GM06990 (cell line): Measurements from ENCODE around the gene OLIG2.

ENCODE experiments used
- DNase-seq: peaks from one replicate; pipeline ENCODE4 v3.0.0-alpha.2; 2011; ENCODE audit not compliant: insufficient read length; ENCODE audit errors: extremely low read depth
- H3K27me3 ChIP-seq: replicated peaks from 2 replicates; pipeline ENCODE4 v1.6.0; 2011; ENCODE audit warnings: low read length; ENCODE audit not compliant: control insufficient read depth, insufficient read depth
- H3K36me3 ChIP-seq: 2 replicates; pipeline ENCODE4 v1.5.1; 2011; ENCODE audit warnings: low read length; ENCODE audit not compliant: control insufficient read depth, insufficient read depth
- H3K4me3 ChIP-seq: replicated peaks from 2 replicates; pipeline ENCODE4 v1.5.1; 2011; ENCODE audit warnings: low read depth, mild to moderate bottlenecking, control low read depth, low read length
- TF ChIP-seq, protein P1 (sequence below): IDR thresholded peaks from 2 replicates; pipeline ENCODE4 v1.5.1; 2011; ENCODE audit warnings: low read length, control low read depth, mild to moderate bottlenecking, inconsistent platforms; ENCODE audit not compliant: insufficient read depth, poor library complexity, severe bottlenecking

Gene OLIG2

DNA sequence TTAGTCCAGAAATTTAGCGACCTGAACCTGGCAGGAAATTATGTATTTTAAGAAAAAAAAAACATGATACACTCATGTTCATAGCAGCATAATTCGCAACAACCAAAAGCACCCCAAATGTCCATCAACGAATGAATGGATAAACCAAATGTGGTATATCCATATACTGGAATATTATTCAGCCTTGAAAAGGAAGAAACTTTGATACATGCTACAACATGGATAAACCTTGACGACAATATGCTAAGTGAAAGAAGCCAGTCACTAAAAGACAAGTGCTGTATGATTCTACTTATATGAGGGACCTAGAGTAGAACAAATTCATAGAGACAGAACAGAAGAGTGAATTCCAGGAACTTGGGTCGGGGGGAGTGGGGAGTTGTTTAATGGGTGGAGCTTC is 43.5 kb downstream of the OLIG2 start:
- Histone ChIP-seq H3K36me3 (no peaks in the 10 kb centered on the region), H3K4me3 (no peak overlapping the region), H3K27me3 (peaks cover 4% of the 10 kb centered on the region)
- TF ChIP-seq, protein P1, sequence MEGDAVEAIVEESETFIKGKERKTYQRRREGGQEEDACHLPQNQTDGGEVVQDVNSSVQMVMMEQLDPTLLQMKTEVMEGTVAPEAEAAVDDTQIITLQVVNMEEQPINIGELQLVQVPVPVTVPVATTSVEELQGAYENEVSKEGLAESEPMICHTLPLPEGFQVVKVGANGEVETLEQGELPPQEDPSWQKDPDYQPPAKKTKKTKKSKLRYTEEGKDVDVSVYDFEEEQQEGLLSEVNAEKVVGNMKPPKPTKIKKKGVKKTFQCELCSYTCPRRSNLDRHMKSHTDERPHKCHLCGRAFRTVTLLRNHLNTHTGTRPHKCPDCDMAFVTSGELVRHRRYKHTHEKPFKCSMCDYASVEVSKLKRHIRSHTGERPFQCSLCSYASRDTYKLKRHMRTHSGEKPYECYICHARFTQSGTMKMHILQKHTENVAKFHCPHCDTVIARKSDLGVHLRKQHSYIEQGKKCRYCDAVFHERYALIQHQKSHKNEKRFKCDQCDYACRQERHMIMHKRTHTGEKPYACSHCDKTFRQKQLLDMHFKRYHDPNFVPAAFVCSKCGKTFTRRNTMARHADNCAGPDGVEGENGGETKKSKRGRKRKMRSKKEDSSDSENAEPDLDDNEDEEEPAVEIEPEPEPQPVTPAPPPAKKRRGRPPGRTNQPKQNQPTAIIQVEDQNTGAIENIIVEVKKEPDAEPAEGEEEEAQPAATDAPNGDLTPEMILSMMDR: no peak
- no peak for DNase-seq

DNA sequence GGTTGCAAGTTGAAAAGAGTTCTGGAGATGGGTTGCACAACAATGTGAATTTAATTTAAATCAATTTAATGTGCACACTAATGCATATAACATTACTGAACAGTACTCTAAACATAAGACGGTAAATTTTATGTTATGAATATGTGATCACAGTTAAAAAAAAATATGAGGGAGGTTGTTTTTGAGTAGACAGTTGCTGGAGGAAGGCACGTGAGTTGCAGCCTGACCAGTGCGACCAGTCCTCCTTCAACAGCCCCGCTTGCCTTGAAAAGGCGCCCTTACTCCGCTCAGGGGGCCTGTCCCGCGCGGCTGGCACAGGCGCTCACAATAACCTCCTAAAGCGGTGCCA is 43.9 kb downstream of the OLIG2 start:
- TF ChIP-seq, protein P1: no peak
- Histone ChIP-seq H3K27me3 (peaks cover under 1% of the 10 kb centered on the region), H3K4me3 (no peak overlapping the region), H3K36me3 (no peaks in the 10 kb centered on the region)
- no peak for DNase-seq

DNA sequence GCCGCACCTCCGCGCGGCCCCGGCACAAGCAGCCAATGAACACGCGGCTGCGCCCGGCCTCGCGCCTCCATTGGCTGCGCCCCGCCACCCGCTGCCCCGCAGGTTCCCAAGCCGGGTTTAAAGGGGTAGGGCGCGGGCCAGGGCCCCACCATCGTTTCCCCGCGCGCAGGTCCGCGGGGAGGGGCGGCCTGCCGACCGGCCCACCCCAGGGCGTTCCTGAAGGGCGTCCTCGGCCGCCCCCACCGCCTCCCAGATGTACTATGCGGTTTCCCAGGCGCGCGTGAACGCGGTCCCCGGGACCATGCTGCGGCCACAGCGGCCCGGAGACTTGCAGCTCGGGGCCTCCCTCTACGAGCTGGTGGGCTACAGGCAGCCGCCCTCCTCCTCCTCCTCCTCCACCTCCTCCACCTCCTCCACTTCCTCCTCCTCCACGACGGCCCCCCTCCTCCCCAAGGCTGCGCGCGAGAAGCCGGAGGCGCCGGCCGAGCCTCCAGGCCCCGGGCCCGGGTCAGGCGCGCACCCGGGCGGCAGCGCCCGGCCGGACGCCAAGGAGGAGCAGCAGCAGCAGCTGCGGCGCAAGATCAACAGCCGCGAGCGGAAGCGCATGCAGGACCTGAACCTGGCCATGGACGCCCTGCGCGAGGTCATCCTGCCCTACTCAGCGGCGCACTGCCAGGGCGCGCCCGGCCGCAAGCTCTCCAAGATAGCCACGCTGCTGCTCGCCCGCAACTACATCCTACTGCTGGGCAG is 44.4 kb downstream of the OLIG2 start, which contains the start of gene OLIG1:
OLIG1 (plus strand) TSS at position 148 of the 750 bp plus-strand sequence; CDS start at position 254, 106 bp downstream.
- DNase-seq: peak; percentile 26
- no peaks in the 10 kb centered on the region; the same call in none of the 2 replicates for H3K27me3 ChIP-seq
- TF ChIP-seq, protein P1: no peak

DNA sequence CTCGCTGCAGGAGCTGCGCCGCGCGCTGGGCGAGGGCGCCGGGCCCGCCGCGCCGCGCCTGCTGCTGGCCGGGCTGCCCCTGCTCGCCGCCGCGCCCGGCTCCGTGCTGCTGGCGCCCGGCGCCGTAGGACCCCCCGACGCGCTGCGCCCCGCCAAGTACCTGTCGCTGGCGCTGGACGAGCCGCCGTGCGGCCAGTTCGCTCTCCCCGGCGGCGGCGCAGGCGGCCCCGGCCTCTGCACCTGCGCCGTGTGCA is 44.9 kb downstream of the OLIG2 start:
- Histone ChIP-seq H3K27me3 (no peaks in the 10 kb centered on the region; the same call in none of the 2 replicates), H3K4me3 (no peak overlapping the region), H3K36me3 (no peaks in the 10 kb centered on the region)
- TF ChIP-seq, protein P1: no peak
- DNase-seq: no peak

More for the DNA sequence above, 44.4 kb downstream of the OLIG2 start, which contains the start of gene OLIG1:
- Histone ChIP-seq H3K36me3 (no peaks in the 10 kb centered on the region), H3K4me3 (no peak within 1 kb of the TSS)

DNA sequence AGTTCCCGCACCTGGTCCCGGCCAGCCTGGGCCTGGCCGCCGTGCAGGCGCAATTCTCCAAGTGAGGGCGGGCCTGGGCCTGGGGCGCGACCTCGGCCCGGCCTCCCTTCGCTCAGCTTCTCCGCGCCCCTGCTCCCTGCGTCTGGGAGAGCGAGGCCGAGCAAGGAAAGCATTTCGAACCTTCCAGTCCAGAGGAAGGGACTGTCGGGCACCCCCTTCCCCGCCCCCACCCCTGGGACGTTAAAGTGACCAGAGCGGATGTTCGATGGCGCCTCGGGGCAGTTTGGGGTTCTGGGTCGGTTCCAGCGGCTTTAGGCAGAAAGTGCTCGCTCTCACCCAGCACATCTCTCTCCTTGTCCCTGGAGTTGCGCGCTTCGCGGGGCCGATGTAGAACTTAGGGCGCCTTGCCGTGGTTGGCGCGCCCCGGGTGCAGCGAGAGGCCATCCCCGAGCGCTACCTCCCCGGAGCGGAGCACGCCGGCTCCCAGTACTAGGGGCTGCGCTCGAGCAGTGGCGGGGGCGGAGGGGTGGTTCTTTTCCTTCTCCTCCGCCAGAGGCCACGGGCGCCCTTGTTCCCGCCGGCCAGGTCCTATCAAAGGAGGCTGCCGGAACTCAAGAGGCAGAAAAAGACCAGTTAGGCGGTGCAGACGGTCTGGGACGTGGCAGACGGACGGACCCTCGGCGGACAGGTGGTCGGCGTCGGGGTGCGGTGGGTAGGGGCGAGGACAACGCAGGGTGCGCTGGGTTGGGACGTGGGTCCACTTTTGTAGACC is 45.4 kb downstream of the OLIG2 start:
- Histone ChIP-seq H3K36me3 (no peaks in the 10 kb centered on the region), H3K27me3 (no peaks in the 10 kb centered on the region; the same call in none of the 2 replicates), H3K4me3 (no peak overlapping the region)
- DNase-seq: peak; percentile 26
- TF ChIP-seq, protein P1: no peak
